HG02588 (cell line): ENCODE results near the gene PADI3.

Source experiments
- ATAC-seq: cut with Tn5 transposase; IDR thresholded peaks from one replicate; pipeline ENCODE4 v1.9.1; 2021; ENCODE audit warnings: mild to moderate bottlenecking, moderate library complexity; ENCODE audit not compliant: unreplicated experiment

PADI3 gene

DNA sequence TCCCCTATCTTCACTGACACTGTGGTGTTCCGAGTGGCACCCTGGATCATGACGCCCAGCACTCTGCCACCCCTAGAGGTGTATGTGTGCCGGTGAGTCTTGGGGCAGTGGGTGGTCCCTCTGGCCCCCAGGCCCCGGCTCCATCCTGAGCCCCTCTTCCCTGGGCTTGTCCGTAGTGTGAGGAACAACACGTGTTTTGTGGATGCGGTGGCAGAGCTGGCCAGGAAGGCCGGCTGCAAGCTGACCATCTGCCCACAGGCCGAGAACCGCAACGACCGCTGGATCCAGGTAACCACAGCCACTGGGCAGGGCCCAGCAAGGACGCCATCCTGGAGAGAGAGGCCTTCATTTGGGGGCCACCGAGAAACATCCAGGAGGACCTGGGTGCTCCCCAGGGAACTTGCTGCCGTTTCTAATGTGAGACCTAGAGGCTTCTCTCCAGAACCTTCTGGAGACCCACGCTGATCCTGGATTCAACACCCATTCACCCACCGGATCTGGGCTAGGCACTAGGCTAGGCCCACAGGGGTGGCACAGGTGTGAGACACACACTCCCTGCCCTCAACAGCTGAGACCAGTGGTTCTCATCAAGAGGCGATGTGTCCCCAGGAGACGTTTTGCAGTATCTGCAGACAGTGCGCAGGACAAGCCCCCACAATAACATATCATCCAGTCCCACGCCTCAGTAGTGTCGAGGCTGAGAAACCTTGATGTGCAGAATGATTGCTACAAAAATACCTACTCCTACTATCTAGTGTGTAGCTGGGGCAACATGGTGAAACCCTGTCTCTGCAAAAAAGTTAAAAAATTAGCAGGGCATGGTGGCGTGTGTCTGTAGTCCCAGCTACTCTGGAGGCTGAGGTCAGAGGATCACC lies 22.2 kb downstream of the PADI3 start:
- ATAC-seq, result no peak

DNA sequence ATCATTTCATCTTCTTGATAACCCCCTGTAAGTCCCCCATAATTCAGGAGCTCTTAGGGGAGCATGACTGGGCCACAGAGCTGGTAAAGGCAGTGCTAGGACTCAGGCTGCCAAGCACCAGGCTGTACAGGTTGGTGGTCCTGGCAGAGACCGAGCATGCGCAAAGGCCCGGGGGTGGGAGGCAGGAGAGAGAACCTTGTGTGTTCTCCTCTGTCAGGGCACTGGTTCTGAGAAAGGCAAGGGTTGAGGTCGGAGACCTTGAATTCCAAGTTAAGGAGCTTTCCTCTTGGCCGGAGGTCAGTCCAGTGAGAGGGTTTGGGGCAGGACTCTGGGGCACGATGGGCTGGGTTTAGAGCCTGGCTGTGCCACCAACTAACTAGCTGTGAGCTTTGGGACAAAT lies 23.2 kb downstream of the PADI3 start:
- ATAC-seq, result no peak

DNA sequence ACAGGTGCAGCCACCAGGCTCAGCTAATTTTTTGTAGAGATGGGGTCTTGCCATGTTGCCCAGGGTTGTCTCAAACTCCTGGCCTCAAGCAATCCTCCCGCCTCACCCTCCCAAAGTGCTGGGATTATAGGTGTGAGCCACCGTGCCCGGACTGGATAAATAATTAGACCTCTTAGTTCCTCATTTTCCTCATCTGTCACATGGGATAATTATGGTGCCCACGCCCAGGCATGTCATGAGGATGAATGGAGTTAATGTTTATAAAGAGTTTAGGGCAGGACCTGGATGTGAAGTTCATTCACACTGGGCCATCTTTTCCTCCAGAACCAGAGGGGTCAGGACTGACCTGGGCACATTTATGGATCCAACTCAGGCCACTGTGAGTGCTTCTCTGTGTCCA lies 23.7 kb downstream of the PADI3 start:
- ATAC-seq, result no peak

GRCh38 chr1:17273096-17273495 lies 24.2 kb downstream of the PADI3 start:
- ATAC-seq, result no peak

DNA sequence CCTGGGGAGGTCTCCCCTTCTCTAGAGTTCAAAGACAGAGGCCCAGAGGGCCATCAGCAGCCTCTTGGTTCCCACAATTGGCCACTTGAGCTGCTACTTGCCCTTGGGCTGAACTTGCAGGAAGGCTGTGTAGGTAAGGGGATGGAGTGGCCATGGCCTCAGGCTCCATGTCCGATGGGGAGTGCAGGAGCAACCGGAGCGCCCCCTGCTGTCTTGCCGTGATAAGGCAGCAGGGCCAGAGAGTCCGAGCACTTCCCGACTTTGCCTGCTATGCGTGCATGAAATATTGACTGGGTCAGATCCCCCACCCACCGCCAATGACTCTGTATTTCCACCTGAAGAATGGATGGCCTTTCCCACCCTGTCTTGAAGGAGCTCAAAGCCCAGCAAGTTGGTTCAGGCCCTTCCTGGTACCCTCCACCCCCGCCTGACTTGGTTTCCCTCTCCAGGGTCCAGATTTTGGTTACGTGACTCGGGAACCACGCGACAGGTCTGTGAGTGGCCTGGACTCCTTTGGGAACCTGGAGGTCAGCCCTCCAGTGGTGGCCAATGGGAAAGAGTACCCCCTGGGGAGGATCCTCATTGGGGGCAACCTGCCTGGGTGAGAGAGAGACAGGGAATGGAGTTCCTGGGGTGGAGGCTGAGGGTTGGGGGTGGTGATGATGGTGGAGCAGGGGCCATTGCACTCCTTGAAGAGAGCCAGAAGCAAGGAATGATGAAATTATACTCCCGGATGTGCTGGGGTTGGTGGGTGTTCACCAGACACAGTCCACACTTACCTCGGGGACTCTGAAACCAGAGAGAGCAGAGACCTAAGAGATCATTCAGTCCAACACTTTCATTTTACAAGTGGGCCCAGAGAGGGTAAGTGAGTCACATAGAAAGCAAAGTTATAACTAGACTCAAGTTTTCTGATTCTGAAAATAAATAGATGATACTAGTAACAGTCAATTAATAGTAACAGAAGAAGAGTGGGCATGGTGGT lies 25.6 kb downstream of the PADI3 start:
- ATAC-seq, result no peak

- no peak for ATAC-seq
Observed at GRCh38 chr1:17276568-17276967, 27.7 kb downstream of the PADI3 start.

GRCh38 chr1:17277511-17278159 lies 28.7 kb downstream of the PADI3 start:
- ATAC-seq, result no peak

DNA sequence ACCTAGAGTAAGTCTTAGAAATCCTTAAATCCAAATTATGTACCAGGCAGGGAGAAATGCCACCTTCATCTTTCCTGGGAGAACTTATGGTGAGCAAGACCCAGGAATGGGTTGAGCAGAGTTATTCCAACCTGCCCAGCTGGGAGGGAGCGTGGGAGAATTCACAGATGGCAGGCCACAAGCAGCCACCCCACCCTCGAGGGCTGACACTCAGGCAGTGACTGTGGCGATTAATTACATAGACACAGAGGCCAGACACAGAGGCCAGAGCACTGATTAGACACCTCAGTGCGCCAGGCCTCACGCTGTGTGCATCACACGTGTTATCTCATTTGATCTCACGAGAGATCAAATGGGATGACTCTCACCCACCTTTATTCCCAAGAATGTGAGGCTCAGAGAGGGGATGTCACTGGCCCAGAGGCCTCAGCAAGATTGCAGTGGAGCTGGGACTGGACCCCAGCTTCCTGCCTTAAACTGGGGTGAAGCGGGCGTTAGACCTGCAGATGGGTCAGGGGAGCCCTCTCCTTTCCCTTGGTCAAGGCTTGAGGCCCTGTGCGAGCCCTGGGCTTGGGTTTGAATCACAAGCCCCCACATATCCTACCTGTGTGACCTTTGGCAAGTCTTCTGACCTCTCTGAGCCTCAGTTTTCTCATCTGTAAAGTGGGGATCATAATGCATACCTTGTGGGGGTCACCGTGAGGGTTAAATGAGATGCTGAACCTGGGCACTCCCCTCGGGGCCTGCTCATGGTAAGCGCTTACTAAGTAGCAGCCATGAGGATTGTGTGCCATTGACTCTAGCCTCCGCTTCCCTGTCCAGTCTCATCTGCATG lies 30.3 kb downstream of the PADI3 start:
- no peak for ATAC-seq

GRCh38 chr1:17280436-17280835 lies 31.5 kb downstream of the PADI3 start:
- no peak for ATAC-seq

GRCh38 chr1:17280894-17281293 lies 32.0 kb downstream of the PADI3 start:
- ATAC-seq, result no peak

- no peak for ATAC-seq
Observed at GRCh38 chr1:17281775-17282181, 32.9 kb downstream of the PADI3 start.

GRCh38 chr1:17282836-17283235 lies 33.9 kb downstream of the PADI3 start:
- no peak for ATAC-seq

DNA sequence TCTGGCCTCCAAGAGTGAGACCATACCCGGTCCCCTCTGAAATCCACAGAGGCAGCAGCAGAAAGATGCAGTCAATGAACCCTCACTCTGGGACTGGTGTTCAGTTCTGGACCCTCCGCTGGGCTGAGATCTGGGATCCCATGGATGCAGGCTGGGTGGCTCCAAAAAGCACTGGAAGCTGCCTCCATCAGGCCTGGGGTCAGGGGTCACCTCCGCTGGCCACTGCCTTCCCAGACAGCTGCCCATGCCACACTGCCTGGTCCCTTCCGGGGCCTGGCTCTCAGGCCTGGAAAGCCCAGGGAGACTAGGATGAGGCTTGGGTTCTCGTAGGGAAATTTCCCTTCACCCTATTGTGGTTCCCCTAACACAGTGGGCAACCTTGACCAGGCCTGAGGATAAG lies 37.7 kb downstream of the PADI3 start:
- no peak for ATAC-seq

DNA sequence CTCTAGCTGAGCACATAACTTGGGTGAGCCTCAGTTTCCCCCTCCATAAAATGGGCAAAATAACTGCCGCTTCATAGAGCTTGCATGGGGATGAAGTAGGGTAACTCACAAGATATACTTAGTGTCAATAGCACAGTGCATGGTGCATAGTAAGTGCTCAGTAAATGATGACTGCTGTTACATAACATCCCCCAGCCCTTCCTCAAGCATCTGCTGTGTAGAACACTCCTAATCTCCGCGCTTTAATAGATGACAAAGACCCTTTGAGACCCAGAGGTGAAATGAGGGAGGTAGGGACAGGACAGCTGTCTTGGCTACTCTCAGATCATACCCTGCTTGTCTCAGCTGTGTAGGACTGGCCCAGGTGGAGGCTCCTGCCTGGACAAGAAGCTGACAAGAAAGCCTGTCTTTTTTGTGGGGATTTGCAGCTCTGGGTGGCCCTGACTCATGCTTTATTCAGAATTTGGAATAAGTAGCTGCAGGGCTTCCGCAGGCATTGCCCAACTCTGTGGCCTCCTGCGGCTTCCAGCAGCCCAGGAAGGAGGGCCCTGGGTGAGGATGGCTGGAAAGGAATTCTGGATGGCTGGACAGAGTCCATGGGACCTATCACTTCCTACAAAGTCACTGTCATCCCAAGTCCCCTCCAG lies 38.4 kb downstream of the PADI3 start:
- ATAC-seq, result no peak

GRCh38 chr1:17289721-17290120 lies 40.8 kb downstream of the PADI3 start:
- no peak for ATAC-seq

- ATAC-seq, result no peak
Observed at GRCh38 chr1:17290553-17290952, 41.7 kb downstream of the PADI3 start.

- ATAC-seq, result no peak
Observed at GRCh38 chr1:17292299-17293160, 43.6 kb downstream of the PADI3 start.

- ATAC-seq, result no peak
Observed at GRCh38 chr1:17293681-17294425, 45.0 kb downstream of the PADI3 start.
